Type B pancreatic cell (in vitro differentiated cells): ENCODE results near the gene SLC25A21. TPM values are rescaled to one million over a fixed set of nuclear protein-coding genes. Genes with fewer than 3 reads are reported as not detected.

Source experiments
- DNase-seq: peaks from one replicate; pipeline ENCODE4 v3.0.0; 2021; ENCODE audit warnings: mixed read lengths; ENCODE audit not compliant: unreplicated experiment; ENCODE audit errors: extremely low spot score
- H3K27ac Mint-ChIP-seq: 2 replicates; pipeline ENCODE4 v1.8.0; 2021; ENCODE audit warnings: mild to moderate bottlenecking, mixed read lengths
- H3K27me3 Mint-ChIP-seq: 2 replicates; pipeline ENCODE4 v1.8.0; 2021; ENCODE audit warnings: mixed read lengths
- H3K36me3 Mint-ChIP-seq: 2 replicates; pipeline ENCODE4 v1.8.0; 2021; ENCODE audit warnings: mixed read lengths
- H3K4me1 Mint-ChIP-seq: one replicate; pipeline ENCODE4 v1.8.0; 2021; ENCODE audit warnings: mixed read lengths; ENCODE audit not compliant: unreplicated experiment
- H3K4me3 Mint-ChIP-seq: 2 replicates; pipeline ENCODE4 v1.8.0; 2021; ENCODE audit warnings: mild to moderate bottlenecking, mixed read lengths
- H3K9me3 Mint-ChIP-seq: 2 replicates; pipeline ENCODE4 v1.8.0; 2021; ENCODE audit warnings: mixed read lengths
- total RNA-seq: library from RNA; stranded (reverse); gene quantifications from 2 replicates; pipeline ENCODE4 v1.2.1, GENCODE V29; 2021; ENCODE audit warnings: low replicate concordance
- TF ChIP-seq, protein P1 (sequence below): fragments of 200-600 bp; sonication (generic); conservative IDR thresholded peaks from 2 replicates; pipeline ENCODE4 v1.5.0; 2021; ENCODE audit warnings: antibody characterized with exemption, mild to moderate bottlenecking

The SLC25A21 gene
- total RNA-seq, 1 donor from 2014 or later: 0.58 TPM

DNA sequence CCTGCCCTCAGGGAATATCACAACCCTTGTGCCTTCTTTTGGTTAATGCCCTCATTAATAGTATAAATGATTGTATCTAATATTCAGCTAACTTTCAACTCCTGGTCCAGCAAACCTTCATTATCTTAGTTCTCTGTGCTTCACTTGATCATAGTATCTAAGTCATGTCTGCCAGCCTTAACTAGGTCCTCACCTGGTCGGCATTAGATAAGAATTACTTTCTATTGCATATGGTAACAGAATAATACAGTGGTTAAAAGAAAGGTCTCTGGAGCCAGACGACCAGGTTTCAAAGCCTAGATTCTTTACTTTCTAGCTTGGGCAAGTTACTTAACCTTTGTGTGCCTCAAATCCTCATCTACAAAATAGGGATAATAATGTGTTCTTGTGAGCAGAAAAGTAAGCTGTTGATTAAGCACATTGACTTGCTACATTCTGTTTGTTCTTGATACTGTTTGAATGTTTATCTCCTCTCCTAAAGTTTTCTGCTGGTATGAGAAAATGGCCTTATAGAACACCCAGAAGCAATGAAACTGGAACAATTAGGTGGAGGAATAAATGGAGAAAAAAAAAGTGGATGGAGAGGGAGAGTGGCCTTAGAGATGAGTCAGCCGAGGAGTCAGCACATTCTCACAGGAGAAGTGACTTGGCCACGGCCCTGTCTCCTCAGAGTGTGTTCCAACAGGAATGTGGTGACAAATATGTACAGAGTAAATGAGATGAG, 176.1 kb downstream of the SLC25A21 start:
- TF ChIP-seq, protein P1, sequence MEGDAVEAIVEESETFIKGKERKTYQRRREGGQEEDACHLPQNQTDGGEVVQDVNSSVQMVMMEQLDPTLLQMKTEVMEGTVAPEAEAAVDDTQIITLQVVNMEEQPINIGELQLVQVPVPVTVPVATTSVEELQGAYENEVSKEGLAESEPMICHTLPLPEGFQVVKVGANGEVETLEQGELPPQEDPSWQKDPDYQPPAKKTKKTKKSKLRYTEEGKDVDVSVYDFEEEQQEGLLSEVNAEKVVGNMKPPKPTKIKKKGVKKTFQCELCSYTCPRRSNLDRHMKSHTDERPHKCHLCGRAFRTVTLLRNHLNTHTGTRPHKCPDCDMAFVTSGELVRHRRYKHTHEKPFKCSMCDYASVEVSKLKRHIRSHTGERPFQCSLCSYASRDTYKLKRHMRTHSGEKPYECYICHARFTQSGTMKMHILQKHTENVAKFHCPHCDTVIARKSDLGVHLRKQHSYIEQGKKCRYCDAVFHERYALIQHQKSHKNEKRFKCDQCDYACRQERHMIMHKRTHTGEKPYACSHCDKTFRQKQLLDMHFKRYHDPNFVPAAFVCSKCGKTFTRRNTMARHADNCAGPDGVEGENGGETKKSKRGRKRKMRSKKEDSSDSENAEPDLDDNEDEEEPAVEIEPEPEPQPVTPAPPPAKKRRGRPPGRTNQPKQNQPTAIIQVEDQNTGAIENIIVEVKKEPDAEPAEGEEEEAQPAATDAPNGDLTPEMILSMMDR: no peak
- Mint-ChIP-seq H3K4me1 (no peaks in the 10 kb centered on the region), H3K27me3 (peaks cover 10% of the 10 kb centered on the region), H3K9me3 (no peaks in the 10 kb centered on the region), H3K4me3 (no peak overlapping the region), H3K36me3 (no peaks in the 10 kb centered on the region), H3K27ac (no peak overlapping the region)
- no peak for DNase-seq

DNA sequence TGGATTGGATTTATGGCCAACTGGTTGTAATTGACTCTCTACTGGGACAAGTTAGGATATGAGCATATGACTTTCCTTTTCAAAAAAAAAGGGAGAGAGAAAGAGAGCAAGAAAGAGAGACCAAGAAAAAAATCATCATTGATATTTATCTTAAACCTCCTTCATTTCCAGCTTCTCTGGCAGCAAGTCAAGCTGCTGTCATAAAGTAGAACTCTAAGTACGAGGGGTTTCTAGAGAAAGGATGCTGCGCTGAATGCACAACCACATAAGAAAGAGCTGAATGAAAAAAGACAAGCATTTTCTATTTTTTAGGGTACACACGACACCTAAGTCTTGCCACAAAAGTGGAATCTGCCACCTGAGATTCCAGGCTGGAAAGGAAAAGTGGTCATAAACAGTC, 182.6 kb downstream of the SLC25A21 start:
- H3K9me3 Mint-ChIP-seq: no peaks in the 10 kb centered on the region
- no peak overlapping the region for H3K4me3 Mint-ChIP-seq
- DNase-seq: no peak
- no peaks in the 10 kb centered on the region for H3K4me1 Mint-ChIP-seq
- H3K27me3 Mint-ChIP-seq: peaks cover 3% of the 10 kb centered on the region
- H3K27ac Mint-ChIP-seq: no peak overlapping the region
- H3K36me3 Mint-ChIP-seq: no peaks in the 10 kb centered on the region
- TF ChIP-seq, protein P1: no peak

DNA sequence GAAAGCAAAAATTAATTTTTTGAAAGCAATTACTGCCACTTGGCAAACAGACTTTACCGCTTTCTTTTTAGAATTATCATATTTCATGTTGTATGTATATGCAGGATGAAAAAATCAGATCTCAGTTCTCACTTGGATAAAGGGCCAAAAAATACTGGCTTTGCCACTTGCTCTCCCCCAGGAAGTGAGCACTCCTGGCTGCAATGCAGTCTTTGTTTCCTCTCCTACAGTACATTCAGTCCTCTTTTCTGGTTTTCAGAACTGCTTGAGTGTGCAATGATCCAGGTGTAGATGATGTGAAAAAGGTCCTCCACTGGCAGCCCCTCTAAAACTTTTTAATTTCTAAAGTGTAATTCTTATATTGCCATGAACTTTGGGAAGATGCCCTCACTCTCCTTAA, 183.4 kb downstream of the SLC25A21 start:
- peaks cover 3% of the 10 kb centered on the region for H3K27me3 Mint-ChIP-seq
- TF ChIP-seq, protein P1: no peak
- H3K4me1 Mint-ChIP-seq: no peaks in the 10 kb centered on the region
- no peaks in the 10 kb centered on the region for H3K9me3 Mint-ChIP-seq
- H3K4me3 Mint-ChIP-seq: no peak overlapping the region
- no peaks in the 10 kb centered on the region for H3K36me3 Mint-ChIP-seq
- no peak for DNase-seq
- H3K27ac Mint-ChIP-seq: no peak overlapping the region

DNA sequence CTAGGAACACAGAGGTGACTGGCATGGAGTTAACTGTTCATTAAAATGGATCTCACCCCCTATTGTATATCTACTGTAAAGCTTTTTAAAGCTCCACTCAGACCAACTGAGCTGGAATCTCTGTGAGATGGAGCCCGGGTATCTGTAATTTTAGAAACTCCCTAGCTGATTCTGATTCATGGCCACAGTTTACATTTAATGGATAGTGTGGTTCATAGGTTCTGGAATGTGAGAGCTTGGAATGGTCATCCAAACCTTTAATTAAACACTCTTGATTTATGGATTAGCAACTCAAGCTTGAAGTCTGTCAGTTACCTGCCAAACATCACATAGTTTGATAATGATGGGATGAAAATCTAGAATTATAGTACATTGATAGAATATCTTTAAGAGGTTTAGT, 183.8 kb downstream of the SLC25A21 start:
- no peak for DNase-seq
- Mint-ChIP-seq H3K9me3 (no peaks in the 10 kb centered on the region), H3K4me3 (no peak overlapping the region), H3K27ac (no peak overlapping the region), H3K4me1 (no peaks in the 10 kb centered on the region), H3K27me3 (peaks cover under 1% of the 10 kb centered on the region), H3K36me3 (no peaks in the 10 kb centered on the region)
- TF ChIP-seq, protein P1: no peak

DNA sequence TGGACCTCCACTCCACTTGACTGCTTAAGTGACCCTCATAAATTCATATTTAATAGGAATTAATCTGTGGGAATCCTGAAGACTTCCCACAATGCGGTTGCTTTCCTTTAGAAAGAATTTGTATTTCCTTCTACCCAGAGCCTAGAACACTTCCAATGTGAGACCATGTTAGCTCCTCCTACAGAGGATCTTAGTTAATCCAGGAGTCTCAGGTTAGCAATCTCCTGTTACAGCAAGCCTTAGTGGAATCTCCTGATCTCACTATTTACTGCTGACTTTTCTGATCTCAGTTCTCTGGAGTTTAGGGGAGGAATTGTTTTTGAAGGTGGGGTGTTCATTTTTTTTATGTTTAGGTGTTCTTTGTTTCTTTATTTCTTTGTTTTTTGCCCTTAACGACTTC, 186.0 kb downstream of the SLC25A21 start:
- no peaks in the 10 kb centered on the region for H3K4me1 Mint-ChIP-seq
- H3K4me3 Mint-ChIP-seq: no peak overlapping the region
- TF ChIP-seq, protein P1: no peak
- H3K27ac Mint-ChIP-seq: no peak overlapping the region
- no peak for DNase-seq
- no peaks in the 10 kb centered on the region for H3K9me3 Mint-ChIP-seq
- no peaks in the 10 kb centered on the region for H3K36me3 Mint-ChIP-seq
- no peaks in the 10 kb centered on the region for H3K27me3 Mint-ChIP-seq
